DMS 273 (cell line): ENCODE data around the gene MARCHF11.
A peak's percentile ranks its signal among the peaks of the same experiment; 100 is the strongest.

Experiments used
- DNase-seq: peaks from one replicate; lab custom pipeline; 2025; ENCODE audit not compliant: unreplicated experiment; lab: John Stamatoyannopoulos, UW

The MARCHF11 gene, protein sequence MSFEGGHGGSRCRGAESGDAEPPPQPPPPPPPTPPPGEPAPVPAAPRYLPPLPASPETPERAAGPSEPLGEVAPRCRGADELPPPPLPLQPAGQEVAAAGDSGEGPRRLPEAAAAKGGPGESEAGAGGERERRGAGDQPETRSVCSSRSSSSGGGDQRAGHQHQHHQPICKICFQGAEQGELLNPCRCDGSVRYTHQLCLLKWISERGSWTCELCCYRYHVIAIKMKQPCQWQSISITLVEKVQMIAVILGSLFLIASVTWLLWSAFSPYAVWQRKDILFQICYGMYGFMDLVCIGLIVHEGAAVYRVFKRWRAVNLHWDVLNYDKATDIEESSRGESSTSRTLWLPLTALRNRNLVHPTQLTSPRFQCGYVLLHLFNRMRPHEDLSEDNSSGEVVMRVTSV

GRCh38 chr5:16179511-16179935, at the start of gene MARCHF11:
Gene MARCHF11 (minus strand): TSS chr5:16179791. CDS start chr5:16179575, 216 bp downstream.
- DNase-seq = peak; percentile 58

GRCh38 chr5:16225927-16226326, 46.3 kb upstream of the MARCHF11 start:
- DNase-seq = no peak

GRCh38 chr5:16192311-16192710, 12.7 kb upstream of the MARCHF11 start:
- DNase-seq = no peak

GRCh38 chr5:16180789-16181082, 1.1 kb upstream of the MARCHF11 start:
- DNase-seq = no peak

- DNase-seq = peak; percentile 34
Measured at GRCh38 chr5:16179936-16180788, 571 bp upstream of the MARCHF11 start.

- DNase-seq = peak; percentile 88
Measured at GRCh38 chr5:16178745-16179372, 732 bp downstream of the MARCHF11 start.

DNA sequence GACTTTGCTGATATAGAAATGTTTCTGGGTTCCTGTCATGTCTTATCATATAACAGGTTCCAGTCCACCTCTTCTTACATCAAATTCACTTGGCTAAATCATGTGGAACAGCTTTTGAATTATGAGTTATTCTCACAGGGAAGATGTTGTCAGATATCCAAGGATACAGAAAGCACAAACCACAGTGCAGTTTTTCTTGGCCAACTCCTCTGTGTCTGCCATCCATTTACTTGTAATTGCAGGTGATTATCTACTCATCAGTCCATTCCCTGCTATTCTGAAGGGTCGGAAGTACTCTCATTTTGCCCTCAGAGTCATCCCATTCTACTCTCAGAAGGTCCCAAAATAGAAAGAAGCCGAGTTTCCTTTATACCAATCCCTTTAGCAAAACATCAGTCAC, 10.0 kb downstream of the MARCHF11 start:
- DNase-seq = no peak

DNA sequence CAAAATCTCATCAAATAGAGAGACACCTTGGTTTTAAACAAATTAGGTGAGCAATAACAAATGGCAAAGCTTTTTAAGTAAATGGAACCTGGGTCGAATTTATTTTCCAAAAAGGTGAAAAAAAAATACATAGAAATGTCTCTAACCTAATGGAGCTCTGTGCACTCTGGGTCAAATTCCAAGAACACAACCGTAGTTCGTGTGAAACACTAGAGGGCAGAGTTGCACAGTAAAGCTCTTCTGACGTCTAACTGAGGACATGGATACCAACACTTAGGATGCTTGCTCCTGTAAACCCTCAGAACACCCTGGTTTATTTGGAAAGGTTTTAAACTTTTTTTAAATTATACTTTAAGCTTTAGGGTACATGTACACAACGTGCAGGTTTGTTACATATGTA, 18.9 kb downstream of the MARCHF11 start:
- peak; percentile 82 for DNase-seq

GRCh38 chr5:16159636-16160035, 20.0 kb downstream of the MARCHF11 start:
- DNase-seq = no peak

- DNase-seq = no peak
Measured at GRCh38 chr5:16156152-16156551, 23.4 kb downstream of the MARCHF11 start.

DNA sequence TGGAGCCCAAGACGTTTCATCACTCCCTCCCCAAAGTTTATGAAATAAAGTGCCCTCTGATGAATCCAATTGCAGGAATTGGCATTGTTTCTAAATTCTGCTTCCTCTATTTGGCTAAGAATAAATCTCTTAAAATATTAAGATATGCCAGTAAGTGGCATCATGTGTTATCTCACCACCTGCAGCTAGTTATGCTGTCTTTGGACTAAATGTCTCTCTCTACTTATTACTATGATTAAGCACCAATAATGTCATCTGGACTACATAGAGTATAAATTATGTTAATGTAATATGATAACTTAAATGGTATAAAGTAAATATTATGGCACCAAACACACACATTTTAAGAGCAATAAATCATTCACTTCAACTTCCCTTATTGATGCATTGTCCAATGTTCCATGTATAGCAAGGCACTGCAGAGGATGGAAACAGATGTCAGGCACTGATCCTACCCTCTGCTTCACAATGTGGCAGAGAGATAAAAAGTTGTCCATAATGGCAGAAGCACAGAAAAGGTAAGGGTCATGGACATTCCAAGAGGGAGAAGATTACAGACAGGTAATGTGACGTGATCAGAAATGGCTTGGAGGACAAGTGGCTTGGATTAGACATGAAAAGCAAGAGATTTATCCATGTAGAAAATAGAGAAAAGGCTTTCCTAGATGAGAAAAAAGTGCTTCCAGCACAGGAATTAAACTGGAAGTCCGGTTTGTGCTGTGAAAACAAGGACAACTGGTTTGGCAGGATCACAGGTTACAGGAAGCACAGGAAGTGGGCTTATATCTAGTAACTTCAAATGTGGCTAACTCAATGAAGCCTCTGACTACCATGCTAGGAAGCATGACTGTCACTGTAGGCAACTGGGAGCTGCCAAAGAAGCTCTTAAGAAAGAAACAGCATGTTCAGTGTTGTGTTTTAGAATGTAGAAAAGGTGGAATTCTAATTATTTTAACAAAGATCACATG, 26.7 kb downstream of the MARCHF11 start:
- no peak for DNase-seq

GRCh38 chr5:16149621-16150020, 30.0 kb downstream of the MARCHF11 start:
- DNase-seq = no peak

GRCh38 chr5:16147179-16147900, 32.3 kb downstream of the MARCHF11 start:
- no peak for DNase-seq

DNA sequence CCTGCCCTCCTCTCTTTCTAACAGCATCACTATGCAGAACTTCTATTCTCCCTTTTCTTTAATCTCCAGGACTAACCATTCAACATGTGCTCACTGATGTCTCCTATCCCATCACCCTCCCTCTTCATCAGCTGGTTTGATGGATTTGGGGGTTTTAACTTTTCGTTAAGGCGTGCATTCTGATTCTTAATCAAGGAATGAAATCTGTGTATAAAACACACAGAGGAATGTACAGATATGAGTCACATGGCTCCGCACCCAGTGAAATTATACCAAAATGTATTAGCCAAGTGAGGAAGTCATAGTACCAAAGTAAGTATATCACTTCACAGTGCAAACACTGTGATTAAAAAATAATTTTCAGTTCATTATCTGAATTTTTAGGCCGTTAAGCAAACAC, 35.2 kb downstream of the MARCHF11 start:
- no peak for DNase-seq

DNA sequence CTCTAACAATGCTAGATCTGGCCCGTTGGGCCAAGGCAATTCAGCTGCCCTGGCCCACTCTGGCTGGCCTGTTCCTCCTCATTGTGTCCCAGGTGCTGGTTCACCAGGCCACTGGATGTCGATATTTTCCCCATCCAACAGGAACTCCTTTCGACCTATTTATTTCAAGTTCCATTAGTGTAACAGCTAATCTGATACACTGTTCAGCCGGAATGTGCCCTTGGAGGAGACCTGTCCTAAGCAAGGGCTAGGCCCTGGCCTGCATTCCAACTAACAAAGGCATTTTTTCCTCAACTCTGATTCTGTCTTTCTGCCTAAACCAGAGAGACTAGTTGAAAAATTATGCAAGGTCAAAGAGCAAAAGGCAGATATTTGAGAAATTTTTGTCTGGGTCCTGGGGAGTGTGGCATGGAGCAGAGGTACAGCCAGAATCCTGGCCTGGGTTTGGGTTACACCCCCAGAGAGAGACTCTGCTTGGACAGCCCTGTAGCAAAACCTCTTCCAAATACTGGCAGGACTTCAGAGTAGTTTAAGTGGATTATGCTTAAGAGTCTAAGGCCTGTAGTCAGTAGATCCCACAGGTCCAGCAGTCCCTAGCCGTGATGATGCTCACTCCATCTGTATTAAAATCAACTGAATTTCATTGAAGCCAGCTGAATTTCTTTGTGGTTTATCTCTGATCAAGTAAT, 36.1 kb downstream of the MARCHF11 start:
- no peak for DNase-seq

DNA sequence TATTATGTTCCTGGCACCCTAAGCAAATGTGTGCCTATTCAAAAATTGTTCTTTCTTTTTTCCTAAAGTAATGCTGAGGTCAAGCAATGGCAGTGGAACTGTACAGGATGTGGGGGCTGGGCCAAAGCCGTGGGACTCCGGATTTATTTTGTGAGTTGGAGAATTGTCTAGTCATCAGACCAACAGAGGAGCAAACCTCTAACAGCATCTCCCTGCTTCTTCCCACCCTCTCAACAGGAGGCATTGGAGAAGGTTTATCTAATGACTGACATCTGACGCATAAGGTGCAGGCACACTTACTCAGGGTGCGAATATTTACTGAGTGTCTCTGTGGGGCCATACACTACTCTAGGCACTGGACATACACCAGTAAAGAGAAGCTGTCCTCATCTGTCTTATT, 38.6 kb downstream of the MARCHF11 start:
- no peak for DNase-seq

DNA sequence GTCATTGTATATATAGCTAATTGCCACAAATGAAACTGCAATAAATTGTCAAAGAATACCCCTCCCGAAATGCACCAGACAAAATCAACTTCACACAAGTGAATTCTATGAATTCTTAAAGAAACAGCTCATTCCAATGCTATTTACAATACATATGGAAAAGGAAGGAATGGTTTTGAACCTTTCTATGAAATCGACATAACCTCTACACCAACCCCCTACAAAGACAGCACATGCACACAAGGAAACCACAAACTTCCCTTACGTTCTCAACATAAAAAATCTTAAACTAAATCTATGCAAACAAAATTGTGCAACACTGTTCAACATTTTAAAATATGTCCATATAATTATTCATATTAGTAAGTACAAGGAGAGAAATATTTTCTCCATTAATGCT, 39.2 kb downstream of the MARCHF11 start:
- no peak for DNase-seq

DNA sequence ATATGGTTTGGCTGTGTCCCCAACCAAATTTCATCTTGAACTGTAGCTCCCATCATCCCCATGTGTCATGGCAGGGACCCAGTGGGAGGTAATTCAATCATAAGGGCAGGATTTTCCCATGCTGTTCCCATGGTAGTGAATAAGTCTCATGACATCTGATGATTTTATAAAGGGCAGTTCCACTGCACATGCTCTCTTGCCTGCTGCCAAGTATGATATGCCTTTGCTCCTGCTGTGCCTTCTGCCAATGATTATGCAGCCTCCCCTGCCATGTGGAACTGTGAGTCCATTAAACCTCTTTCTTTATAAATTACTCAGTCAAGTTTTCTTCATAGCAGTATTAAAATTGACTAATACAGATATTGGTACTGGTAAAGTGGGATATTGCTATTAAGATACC, 42.4 kb downstream of the MARCHF11 start:
- peak; percentile 16 for DNase-seq

DNA sequence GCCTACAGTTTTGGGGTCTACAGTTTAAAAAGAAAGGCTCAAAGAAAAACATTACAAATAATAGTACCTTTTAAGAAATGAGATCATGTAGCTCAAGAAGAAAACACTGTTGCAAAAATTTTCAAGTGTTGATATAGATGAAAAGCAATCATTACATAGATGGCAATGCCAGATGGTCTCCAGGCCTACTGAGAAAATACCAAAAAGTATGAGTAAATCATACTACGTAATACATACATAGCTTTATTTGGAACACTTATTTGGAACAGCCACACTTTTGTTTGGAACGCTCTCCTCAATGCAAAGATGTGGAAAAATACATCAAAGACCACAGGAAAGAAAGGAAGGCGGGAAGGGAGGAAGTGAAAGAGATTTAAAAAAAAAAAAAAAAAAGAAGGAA, 44.1 kb downstream of the MARCHF11 start:
- no peak for DNase-seq
